GM12878 (cell line): ENCODE measurements around the gene TSPAN7.

ENCODE experiments used
- CHD2 ChIP-seq: IDR thresholded peaks from 2 replicates; pipeline ENCODE4 v1.6.1; 2011; ENCODE audit warnings: low read depth, low read length, improper control_type of control experiment, borderline replicate concordance
- CREB1 ChIP-seq: IDR thresholded peaks from 2 replicates; pipeline ENCODE4 v1.6.1; 2012; ENCODE audit warnings: low read depth, mild to moderate bottlenecking, inconsistent platforms
- EZH2 ChIP-seq: IDR thresholded peaks from 2 replicates; pipeline ENCODE4 v1.6.1; 2012; ENCODE audit warnings: low read depth, mild to moderate bottlenecking, control low read depth, inconsistent platforms, low read length, borderline replicate concordance; ENCODE audit not compliant: control insufficient read depth
- FOXM1 ChIP-seq: IDR thresholded peaks from 2 replicates; pipeline ENCODE4 v1.6.1; 2012; ENCODE audit warnings: low read depth, mild to moderate bottlenecking, inconsistent platforms, low read length, moderate library complexity
- HCFC1 ChIP-seq: fragments of 150-350 bp; IDR thresholded peaks from 2 replicates; pipeline ENCODE4 v1.6.1; 2014; ENCODE audit warnings: low read length
- MTA3 ChIP-seq: IDR thresholded peaks from 2 replicates; pipeline ENCODE4 v1.6.1; 2012; ENCODE audit warnings: low read length, inconsistent platforms, borderline replicate concordance
- MXI1 ChIP-seq: fragments of 150-350 bp; IDR thresholded peaks from 2 replicates; pipeline ENCODE4 v1.6.1; 2011; ENCODE audit warnings: low read depth, mild to moderate bottlenecking, inconsistent platforms, low read length, improper control_type of control experiment
- NR2C2 ChIP-seq: IDR thresholded peaks from 2 replicates; pipeline ENCODE4 v1.6.1; 2011; ENCODE audit warnings: borderline replicate concordance, low read depth; ENCODE audit not compliant: control insufficient read depth, insufficient read length
- NR2F1 ChIP-seq: fragments of 450-650 bp; conservative IDR thresholded peaks from 2 replicates; pipeline ENCODE4 v1.6.1; 2017; ENCODE audit warnings: mild to moderate bottlenecking
- POLR2A ChIP-seq: IDR thresholded peaks from 2 replicates; pipeline ENCODE4 v1.6.1; 2011; ENCODE audit warnings: low read depth, mild to moderate bottlenecking, low read length
- SREBF2 ChIP-seq: IDR thresholded peaks from 2 replicates; pipeline ENCODE4 v1.6.1; 2012; ENCODE audit warnings: mild to moderate bottlenecking, low read length
- YY1 ChIP-seq: IDR thresholded peaks from 2 replicates; pipeline ENCODE4 v1.6.1; 2011; ENCODE audit warnings: low read depth, mild to moderate bottlenecking, low read length
- TF ChIP-seq, protein P1 (sequence below), 3 experiments: IDR thresholded peaks in 2 of 3; conservative IDR thresholded peaks in 1 of 3; 2 replicates each; pipeline ENCODE4 v1.5.1; 2011; ENCODE audit warnings: low read depth in 3 of 3, low read length in 3 of 3, mild to moderate bottlenecking in 3 of 3, control low read depth in 2 of 3, moderate library complexity in 2 of 3, inconsistent platforms in 1 of 3, mixed read lengths in 1 of 3; ENCODE audit not compliant: control insufficient read depth in 2 of 3, insufficient read depth in 1 of 3; ENCODE audit errors: extremely low read depth in 1 of 3
- TF ChIP-seq, protein P2 (sequence below): IDR thresholded peaks from 2 replicates; pipeline ENCODE4 v1.6.1; 2011; ENCODE audit warnings: low read depth, low read length, improper control_type of control experiment, borderline replicate concordance

DNA sequence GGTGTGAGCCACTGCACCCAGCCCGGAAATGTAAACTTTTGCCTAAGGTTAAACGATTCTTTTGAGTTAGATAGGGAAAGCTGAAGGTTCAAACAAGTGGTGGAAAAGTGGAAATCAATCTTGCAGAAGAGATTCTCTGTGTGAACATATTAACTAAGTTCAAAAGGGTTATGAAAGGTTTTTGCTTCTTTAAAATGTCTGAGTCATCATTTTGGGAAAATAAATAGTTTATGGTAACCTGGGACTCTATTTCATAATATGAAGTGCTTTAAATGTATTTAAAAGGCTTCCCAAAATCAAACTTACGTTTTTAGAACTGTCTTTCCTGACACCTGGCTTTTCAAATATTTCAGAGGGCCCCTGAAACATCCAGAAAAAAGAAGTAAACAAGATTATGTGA lies 166.3 kb downstream of the TSPAN7 start:
- no peak for TF ChIP-seq HCFC1
- no peak for TF ChIP-seq NR2C2
- TF ChIP-seq, protein P1, sequence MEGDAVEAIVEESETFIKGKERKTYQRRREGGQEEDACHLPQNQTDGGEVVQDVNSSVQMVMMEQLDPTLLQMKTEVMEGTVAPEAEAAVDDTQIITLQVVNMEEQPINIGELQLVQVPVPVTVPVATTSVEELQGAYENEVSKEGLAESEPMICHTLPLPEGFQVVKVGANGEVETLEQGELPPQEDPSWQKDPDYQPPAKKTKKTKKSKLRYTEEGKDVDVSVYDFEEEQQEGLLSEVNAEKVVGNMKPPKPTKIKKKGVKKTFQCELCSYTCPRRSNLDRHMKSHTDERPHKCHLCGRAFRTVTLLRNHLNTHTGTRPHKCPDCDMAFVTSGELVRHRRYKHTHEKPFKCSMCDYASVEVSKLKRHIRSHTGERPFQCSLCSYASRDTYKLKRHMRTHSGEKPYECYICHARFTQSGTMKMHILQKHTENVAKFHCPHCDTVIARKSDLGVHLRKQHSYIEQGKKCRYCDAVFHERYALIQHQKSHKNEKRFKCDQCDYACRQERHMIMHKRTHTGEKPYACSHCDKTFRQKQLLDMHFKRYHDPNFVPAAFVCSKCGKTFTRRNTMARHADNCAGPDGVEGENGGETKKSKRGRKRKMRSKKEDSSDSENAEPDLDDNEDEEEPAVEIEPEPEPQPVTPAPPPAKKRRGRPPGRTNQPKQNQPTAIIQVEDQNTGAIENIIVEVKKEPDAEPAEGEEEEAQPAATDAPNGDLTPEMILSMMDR (IDR thresholded peaks at IDR 0.05 in 2 of 3, conservative IDR thresholded peaks at IDR 0.05 in 1 of 3; ENCODE audit: control insufficient read depth in 2 of 3, extremely low read depth in 1 of 3, insufficient read depth in 1 of 3, low read depth in 3 of 3, low read length in 3 of 3): no peak
- TF ChIP-seq MTA3: no peak
- TF ChIP-seq CHD2: no peak
- TF ChIP-seq POLR2A: no peak
- TF ChIP-seq FOXM1: no peak
- no peak for TF ChIP-seq CREB1
- TF ChIP-seq YY1: no peak
- no peak for TF ChIP-seq SREBF2
- no peak for TF ChIP-seq EZH2
- TF ChIP-seq, protein P2, sequence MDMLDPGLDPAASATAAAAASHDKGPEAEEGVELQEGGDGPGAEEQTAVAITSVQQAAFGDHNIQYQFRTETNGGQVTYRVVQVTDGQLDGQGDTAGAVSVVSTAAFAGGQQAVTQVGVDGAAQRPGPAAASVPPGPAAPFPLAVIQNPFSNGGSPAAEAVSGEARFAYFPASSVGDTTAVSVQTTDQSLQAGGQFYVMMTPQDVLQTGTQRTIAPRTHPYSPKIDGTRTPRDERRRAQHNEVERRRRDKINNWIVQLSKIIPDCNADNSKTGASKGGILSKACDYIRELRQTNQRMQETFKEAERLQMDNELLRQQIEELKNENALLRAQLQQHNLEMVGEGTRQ: no peak
- TF ChIP-seq MXI1: no peak
- TF ChIP-seq NR2F1: no peak
